ENCODE measurements around the gene STX1B. TPM values are rescaled to one million over a fixed set of nuclear protein-coding genes. Genes with fewer than 3 reads are reported as not detected.

The STX1B gene
- total and polyA plus RNA-seq, 2 donors (not counting 3 experiments of a cell fraction or from before 2014, with no cell fraction given), result 0.11 to 0.14 TPM

GRCh38 chr16:30984669-30985400, 25.6 kb downstream of the STX1B start, which contains the start of gene HSD3B7:
TSS of gene HSD3B7 (plus strand) at chr16:30985207. CDS start at chr16:30985659, 452 bp downstream.
- Histone ChIP-seq H3K4me2 (ENCODE audit: insufficient read depth, low read length) (no peak within 1 kb of the TSS), H4K20me1 (replicated peaks; ENCODE audit: control insufficient read depth, extremely low read depth, insufficient read depth, low read length) (no peaks in the 10 kb centered on the region), H3K27ac (ENCODE audit: insufficient read depth, low read depth, low read length) (no peak within 1 kb of the TSS), H3K9ac (replicated peaks; ENCODE audit: extremely low read depth, insufficient read depth, low read length) (no peak within 1 kb of the TSS), H2AFZ (ENCODE audit: low read depth, low read length) (peak within 1 kb of the TSS; percentile 43), H3K4me1 (ENCODE audit: control insufficient read depth, extremely low read depth, insufficient read depth, low read length) (no peaks in the 10 kb centered on the region), H3K4me3 (replicated peaks in 1 of 3; ENCODE audit: insufficient read depth in 1 of 3, low read depth in 1 of 3, low read length in 3 of 3) (peak within 1 kb of the TSS in 1 of 3 experiments; percentile 19), H3K27me3 (ENCODE audit: control insufficient read depth in 2 of 2, insufficient read depth in 2 of 2, low read length in 2 of 2) (no peaks in the 10 kb centered on the region), H3K9me1 (replicated peaks; ENCODE audit: control insufficient read depth, extremely low read depth, insufficient read depth, low read length) (no peaks in the 10 kb centered on the region), H3K79me2 (ENCODE audit: control insufficient read depth, insufficient read depth, low read length) (no peaks in the 10 kb centered on the region), H3K36me3 (ENCODE audit: control insufficient read depth in 2 of 2, extremely low read depth in 1 of 2, insufficient read depth in 2 of 2, low read length in 2 of 2) (peaks cover 4 to 16% of the 10 kb centered on the region in 2 experiments), H3K9me3 (replicated peaks; ENCODE audit: control insufficient read depth, insufficient read depth, low read length) (no peaks in the 10 kb centered on the region)
- FAIRE-seq, result peak; percentile 89
- POLR2A ChIA-PET, result interaction anchor here (1.1 to 1.2 kb wide), 2 partner anchors 195 kb away, joined by 4 read pairs; partner anchors contain the start of gene FUS
- CTCF ChIA-PET, result interaction anchor here (0.6 to 5.0 kb wide), 39 partner anchors 9 to 883 kb away, joined by 3 to 66 read pairs (median 5); partner anchors contain the start of genes KAT8, SETD1A, STX4 and VKORC1
- intact Hi-C loops (cut with micrococcal nuclease), result loop anchor here (1.0 to 10.0 kb wide), 7 partner anchors 89 to 883 kb away; partner anchors contain the start of genes ZNF646 and ZNF668
- peak; percentile 69 for DNase-seq (ENCODE audit: low read depth, low spot score)
- no TSS peak for BruUV-seq (replicated peaks)
- no peak for TF ChIP-seq EZH2 (IDR thresholded peaks at IDR 0.05; ENCODE audit: borderline replicate concordance, low read depth, low read length, severe bottlenecking)
- TF ChIP-seq POLR2AphosphoS5 (IDR thresholded peaks at IDR 0.05; ENCODE audit: insufficient read depth, low read depth, low read length), result peak; percentile 33
- peak; percentile 93 to 97 for TF ChIP-seq CTCF (IDR thresholded peaks at IDR 0.05; ENCODE audit: extremely low read depth in 1 of 2, insufficient read depth in 1 of 2, low read depth in 1 of 2, low read length in 2 of 2)
- no peak for TF ChIP-seq FOS (IDR thresholded peaks at IDR 0.05; ENCODE audit: borderline replicate concordance, insufficient read depth, low read length)
- dilution Hi-C loops (cut with MboI; ENCODE audit: extremely low pct_ligation_motif_present, low sequenced_read_pairs), result no loop called here

Data from endothelial cell of umbilical vein (primary cell).